ENCODE results near the gene RPL39L. TPM values are rescaled to one million over a fixed set of nuclear protein-coding genes. Genes with fewer than 3 reads are reported as not detected.

RPL39L gene
- total RNA-seq, 1 donor from 2014 or later: 8.9 TPM

- H3K4me3 Mint-ChIP-seq (ENCODE audit: unreplicated experiment): no peak overlapping the region
- DNase-seq (ENCODE audit: low spot score): no peak
- peaks cover 2% of the 10 kb centered on the region for H3K27me3 Mint-ChIP-seq (ENCODE audit: unreplicated experiment)
- no peaks in the 10 kb centered on the region for H3K36me3 Mint-ChIP-seq (ENCODE audit: low read depth, unreplicated experiment)
- no peaks in the 10 kb centered on the region for H3K4me1 Mint-ChIP-seq (ENCODE audit: unreplicated experiment)
- H3K9me3 Mint-ChIP-seq (ENCODE audit: unreplicated experiment): no peaks in the 10 kb centered on the region
- no peak overlapping the region for H3K27ac Mint-ChIP-seq (ENCODE audit: unreplicated experiment)
- TF ChIP-seq, protein P1, sequence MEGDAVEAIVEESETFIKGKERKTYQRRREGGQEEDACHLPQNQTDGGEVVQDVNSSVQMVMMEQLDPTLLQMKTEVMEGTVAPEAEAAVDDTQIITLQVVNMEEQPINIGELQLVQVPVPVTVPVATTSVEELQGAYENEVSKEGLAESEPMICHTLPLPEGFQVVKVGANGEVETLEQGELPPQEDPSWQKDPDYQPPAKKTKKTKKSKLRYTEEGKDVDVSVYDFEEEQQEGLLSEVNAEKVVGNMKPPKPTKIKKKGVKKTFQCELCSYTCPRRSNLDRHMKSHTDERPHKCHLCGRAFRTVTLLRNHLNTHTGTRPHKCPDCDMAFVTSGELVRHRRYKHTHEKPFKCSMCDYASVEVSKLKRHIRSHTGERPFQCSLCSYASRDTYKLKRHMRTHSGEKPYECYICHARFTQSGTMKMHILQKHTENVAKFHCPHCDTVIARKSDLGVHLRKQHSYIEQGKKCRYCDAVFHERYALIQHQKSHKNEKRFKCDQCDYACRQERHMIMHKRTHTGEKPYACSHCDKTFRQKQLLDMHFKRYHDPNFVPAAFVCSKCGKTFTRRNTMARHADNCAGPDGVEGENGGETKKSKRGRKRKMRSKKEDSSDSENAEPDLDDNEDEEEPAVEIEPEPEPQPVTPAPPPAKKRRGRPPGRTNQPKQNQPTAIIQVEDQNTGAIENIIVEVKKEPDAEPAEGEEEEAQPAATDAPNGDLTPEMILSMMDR (IDR thresholded peaks at IDR 0.05; ENCODE audit: unreplicated experiment): no peak
These were observed 24.8 kb downstream of the RPL39L start for GRCh38 chr3:187114511-187114910.

DNA sequence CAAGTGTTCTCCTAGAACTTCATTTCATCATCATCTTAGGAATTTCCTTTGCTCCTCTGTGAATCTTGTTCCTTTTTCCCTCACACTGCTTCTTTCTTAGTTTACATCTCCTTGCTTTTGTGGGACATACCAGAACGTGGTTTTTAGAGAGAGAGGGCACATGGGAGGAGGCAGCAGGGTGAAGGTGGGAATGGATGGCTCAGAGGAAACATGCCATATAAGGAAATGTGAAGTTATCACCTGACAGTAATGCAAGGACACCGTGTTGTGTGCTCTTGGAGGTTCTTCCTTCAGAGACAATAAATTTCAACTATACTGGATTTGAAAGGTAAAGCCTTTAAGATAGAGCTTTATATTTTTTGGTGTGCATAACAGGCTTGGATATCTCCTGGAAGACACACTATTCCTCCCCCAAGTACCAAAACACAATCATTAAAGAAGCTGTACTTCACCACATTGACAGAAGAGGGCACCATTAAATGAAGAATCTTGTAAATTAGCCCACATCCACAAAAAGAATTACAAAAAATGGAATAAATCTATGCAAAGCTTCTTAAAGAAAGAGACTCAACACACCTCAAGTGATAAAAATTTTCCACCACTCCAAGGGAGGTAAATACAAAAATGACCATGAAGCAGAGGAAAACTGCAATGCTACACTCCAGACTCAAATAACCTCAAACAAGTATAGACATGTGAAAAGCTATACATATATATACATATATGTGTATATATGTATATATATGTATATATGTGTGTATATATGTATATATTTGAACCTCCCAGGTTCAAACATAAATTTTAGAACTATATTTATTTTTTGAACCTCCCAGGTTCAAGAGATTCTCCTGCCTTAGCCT is 26.1 kb downstream of the RPL39L start:
- no peak for DNase-seq (ENCODE audit: low spot score)
- no peak overlapping the region for H3K4me3 Mint-ChIP-seq (ENCODE audit: unreplicated experiment)
- H3K4me1 Mint-ChIP-seq (ENCODE audit: unreplicated experiment): no peaks in the 10 kb centered on the region
- no peaks in the 10 kb centered on the region for H3K36me3 Mint-ChIP-seq (ENCODE audit: low read depth, unreplicated experiment)
- no peak overlapping the region for H3K27ac Mint-ChIP-seq (ENCODE audit: unreplicated experiment)
- no peaks in the 10 kb centered on the region for H3K9me3 Mint-ChIP-seq (ENCODE audit: unreplicated experiment)
- peaks cover 2% of the 10 kb centered on the region for H3K27me3 Mint-ChIP-seq (ENCODE audit: unreplicated experiment)
- TF ChIP-seq, protein P1 (IDR thresholded peaks at IDR 0.05; ENCODE audit: unreplicated experiment): peak; percentile 71

GRCh38 chr3:187110156-187110555 is 29.1 kb downstream of the RPL39L start:
- Mint-ChIP-seq H3K36me3 (ENCODE audit: low read depth, unreplicated experiment) (no peaks in the 10 kb centered on the region), H3K9me3 (ENCODE audit: unreplicated experiment) (no peaks in the 10 kb centered on the region), H3K4me1 (ENCODE audit: unreplicated experiment) (no peaks in the 10 kb centered on the region), H3K27ac (ENCODE audit: unreplicated experiment) (no peak overlapping the region), H3K27me3 (ENCODE audit: unreplicated experiment) (peaks cover 2% of the 10 kb centered on the region), H3K4me3 (ENCODE audit: unreplicated experiment) (no peak overlapping the region)
- no peak for DNase-seq (ENCODE audit: low spot score)
- TF ChIP-seq, protein P1 (IDR thresholded peaks at IDR 0.05; ENCODE audit: unreplicated experiment): no peak

DNA sequence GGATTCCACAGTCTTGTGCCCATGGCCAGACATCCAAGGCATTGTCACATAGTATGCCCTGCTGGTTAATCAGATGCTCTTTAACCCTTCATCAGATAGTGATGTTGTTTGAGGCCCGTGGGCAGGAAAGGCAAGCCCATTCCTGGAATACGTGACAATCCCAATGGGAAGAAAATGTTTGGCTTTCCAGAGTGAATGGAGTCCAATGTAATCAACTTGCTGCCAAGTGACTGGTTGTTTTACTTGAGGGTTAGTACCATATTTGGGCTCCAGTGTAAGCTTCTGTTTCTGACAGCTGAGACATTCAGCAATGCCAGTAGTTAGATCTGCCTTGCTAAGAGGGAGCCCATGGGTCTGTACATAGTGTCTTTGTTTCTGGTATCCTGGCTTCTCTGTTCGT is 31.3 kb downstream of the RPL39L start:
- TF ChIP-seq, protein P1 (IDR thresholded peaks at IDR 0.05; ENCODE audit: unreplicated experiment): no peak
- no peaks in the 10 kb centered on the region for H3K4me1 Mint-ChIP-seq (ENCODE audit: unreplicated experiment)
- H3K36me3 Mint-ChIP-seq (ENCODE audit: low read depth, unreplicated experiment): no peaks in the 10 kb centered on the region
- no peak overlapping the region for H3K4me3 Mint-ChIP-seq (ENCODE audit: unreplicated experiment)
- no peak overlapping the region for H3K27ac Mint-ChIP-seq (ENCODE audit: unreplicated experiment)
- H3K27me3 Mint-ChIP-seq (ENCODE audit: unreplicated experiment): peaks cover 2% of the 10 kb centered on the region
- H3K9me3 Mint-ChIP-seq (ENCODE audit: unreplicated experiment): no peaks in the 10 kb centered on the region
- no peak for DNase-seq (ENCODE audit: low spot score)

- H3K4me1 Mint-ChIP-seq (ENCODE audit: unreplicated experiment): peaks cover 5% of the 10 kb centered on the region
- no peaks in the 10 kb centered on the region for H3K27me3 Mint-ChIP-seq (ENCODE audit: unreplicated experiment)
- TF ChIP-seq, protein P1 (IDR thresholded peaks at IDR 0.05; ENCODE audit: unreplicated experiment): no peak
- no peak overlapping the region for H3K27ac Mint-ChIP-seq (ENCODE audit: unreplicated experiment)
- no peak for DNase-seq (ENCODE audit: low spot score)
- H3K9me3 Mint-ChIP-seq (ENCODE audit: unreplicated experiment): no peaks in the 10 kb centered on the region
- H3K36me3 Mint-ChIP-seq (ENCODE audit: low read depth, unreplicated experiment): no peaks in the 10 kb centered on the region
- H3K4me3 Mint-ChIP-seq (ENCODE audit: unreplicated experiment): no peak overlapping the region
These were observed 33.6 kb downstream of the RPL39L start for GRCh38 chr3:187105700-187106099.
